Inflammatory macrophage treated with lipopolysaccharide for 1 hour (primary cell): Measurements from ENCODE around the gene GON7.
"Not testable (repeated sequence)": the region's sequence is repeated elsewhere in the genome, so short reads cannot be mapped to it uniquely, and the experiment has no call there.

Source experiments
- DNase-seq, 2 donors: peaks; one replicate each; pipeline ENCODE4 v3.0.0-alpha.2; 2020 to 2022

The GON7 gene, protein sequence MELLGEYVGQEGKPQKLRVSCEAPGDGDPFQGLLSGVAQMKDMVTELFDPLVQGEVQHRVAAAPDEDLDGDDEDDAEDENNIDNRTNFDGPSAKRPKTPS

GRCh38 chr14:93206793-93207467 is at the start of gene GON7, which contains the start of gene UBR7:
Gene GON7 (minus strand): TSS chr14:93207065. CDS start chr14:93207037, 28 bp downstream.
Gene UBR7 (plus strand): TSS chr14:93207256. CDS start chr14:93207292, 36 bp downstream.
- peak; percentile 97 to 98 for DNase-seq

DNA sequence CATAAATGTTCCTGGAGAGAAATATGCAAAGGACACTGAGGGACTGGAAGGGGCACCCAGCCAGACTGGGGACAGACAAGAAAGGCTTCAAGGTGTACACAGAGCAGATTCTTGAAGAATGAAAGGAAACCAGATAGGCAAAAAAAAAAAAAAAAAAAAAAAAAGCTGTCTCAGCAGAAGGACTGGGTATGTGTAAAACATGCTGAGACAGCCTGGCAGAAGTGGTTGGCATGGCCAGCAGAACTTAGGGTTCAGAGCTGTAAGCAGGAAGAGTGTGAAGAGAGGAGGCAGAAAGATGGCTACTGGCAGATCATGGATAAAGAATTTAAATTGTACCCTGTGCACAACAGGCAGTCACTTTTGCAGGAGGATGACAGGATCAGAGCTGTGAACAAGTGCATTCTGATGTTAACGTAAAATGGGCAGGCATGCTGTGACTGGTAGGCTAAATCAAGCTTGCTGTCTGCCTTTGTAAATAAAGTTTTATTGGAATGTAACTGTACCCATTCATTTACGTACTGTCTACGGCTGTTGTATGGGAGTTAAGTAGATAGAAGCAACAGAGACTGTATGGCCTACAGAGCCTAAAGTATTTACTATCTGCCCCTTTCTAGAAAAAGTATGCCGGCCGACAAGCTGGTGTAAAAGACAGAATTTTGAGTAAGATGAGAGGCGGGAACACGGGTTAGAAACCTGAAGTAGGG is 42.4 kb upstream of the GON7 start:
- DNase-seq, result no peak

DNA sequence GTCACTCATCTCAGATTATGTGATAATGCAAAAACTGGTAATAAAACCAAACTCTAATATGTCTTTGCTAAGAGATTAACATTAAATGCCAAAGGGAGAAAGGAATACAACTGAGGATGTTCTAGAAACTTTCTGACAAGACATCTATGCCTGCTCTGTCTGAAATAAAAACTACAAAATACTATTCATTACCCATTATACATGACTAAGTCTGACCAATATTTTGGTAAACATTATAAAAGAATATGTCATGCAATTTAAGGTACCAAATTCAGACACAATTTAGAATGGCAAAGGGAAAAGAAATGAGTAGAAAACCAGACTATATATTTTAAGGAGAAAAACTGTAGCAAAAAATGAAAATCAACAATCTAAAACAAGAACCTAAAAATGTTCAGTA is 39.7 kb upstream of the GON7 start:
- DNase-seq, result no peak

DNA sequence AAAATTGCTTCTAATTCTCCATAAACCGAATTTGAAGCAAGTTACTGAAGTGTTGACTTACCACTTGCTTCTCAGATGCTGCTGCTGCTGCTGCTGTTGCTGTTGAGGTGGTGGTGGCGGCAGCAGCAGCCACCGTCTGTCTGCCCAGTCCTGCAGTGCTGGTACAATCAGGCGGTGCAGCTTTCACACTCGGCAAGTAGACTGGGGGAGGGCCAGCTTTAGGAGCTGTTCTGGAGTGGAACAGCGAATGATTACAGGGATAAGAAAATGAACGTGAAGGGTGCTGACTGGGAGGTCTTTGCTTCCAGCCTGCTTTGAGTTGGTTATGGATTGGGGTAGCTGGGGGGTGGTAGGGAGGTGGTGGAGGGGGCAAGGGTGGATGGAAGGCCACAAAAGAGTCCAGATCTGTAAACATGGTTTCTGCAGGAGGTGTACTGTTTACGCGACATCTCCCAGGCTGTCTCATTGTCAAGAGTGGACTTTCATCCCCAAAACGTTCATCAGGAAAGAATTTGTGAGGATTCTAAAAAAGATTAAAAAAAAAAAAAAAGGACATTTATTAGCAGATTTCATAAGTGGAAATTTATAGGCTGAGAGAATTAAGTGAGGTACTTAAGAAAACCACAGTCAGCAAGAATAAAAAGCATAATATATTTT is 39.0 kb upstream of the GON7 start:
- no peak for DNase-seq

- DNase-seq, result no peak
Observed at GRCh38 chr14:93240678-93241000, 33.8 kb upstream of the GON7 start.

DNA sequence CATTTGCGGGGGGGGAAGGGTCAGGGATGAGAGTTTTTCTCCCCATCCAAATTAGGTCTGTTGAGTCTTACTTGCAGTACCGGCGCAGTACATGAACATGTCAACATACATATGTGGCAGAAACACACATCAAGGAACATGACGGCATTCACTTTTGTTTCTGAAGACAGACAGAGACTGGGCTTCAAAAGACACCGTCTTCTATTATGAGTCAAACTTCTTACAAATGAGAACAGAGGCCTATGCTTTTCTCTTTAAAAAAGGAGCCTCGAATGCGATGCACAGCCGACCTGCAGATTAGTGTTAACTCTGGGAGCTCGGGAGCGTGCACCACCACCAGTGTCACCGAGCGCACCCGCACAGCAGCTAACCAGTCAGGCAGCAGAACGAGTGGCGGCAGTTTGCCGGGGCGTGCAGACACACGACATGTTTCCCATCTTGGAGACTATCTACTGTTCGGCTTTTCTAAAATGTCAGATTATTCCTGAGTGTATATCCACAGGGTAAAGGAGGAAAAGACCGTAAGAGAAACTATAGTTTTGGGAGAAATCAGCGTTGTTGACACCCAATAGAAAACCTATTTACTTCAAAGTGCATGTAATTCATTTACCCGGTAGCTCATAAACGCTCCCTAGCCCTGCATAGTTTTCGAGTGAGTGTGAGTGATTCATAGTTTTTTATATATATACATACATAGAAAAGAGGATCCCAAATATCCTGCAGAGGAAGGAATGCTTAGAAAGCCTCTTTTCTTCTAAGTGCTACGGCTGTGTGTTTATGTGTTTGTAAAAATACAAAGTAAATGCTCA is 33.2 kb upstream of the GON7 start:
- DNase-seq, result no peak

GRCh38 chr14:93234798-93235197 is 27.9 kb upstream of the GON7 start:
- DNase-seq, result no peak

DNA sequence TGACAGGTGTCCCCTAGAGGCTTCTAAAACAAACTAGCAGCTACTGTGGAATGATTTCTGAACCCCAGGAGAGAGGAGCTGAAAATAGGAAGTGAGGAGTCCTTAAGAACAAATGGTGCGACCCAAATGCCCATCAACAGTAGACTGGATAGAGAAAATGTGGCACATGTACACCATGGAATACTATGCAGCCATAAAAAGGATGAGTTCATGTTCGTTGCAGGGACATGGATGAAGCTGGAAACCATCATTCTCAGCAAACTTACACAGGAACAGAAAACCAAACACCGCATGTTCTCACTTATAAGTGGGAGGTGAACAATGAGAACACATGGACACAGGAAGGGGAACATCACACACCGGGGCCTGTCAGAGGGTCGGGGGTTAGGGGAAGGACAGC is 26.2 kb upstream of the GON7 start:
- DNase-seq, result not testable (repeated sequence)

DNA sequence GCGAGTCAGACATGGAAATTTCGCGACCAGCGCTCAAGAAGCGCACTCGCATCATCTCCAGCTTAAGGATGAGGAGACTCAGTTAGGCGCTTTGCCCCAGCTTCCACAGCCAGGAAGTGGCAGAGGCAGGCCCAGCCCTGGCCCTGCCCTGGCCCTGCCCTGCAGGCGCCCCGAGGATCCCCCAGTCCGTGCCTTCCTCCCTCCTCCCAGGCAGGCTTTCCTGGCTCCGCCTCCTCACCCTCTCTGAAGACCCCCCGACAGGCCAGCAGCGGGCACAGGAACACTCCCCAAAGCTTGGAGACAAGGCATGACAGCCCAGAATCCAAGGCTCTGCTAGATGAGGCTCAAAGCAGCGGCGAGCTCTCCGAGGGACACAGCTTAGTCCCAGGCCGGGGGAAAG is 25.3 kb upstream of the GON7 start:
- no peak for DNase-seq

GRCh38 chr14:93231129-93231979 is 24.5 kb upstream of the GON7 start:
- DNase-seq, result peak in 1 of 2 donors; percentile 24

- no peak for DNase-seq
Observed at GRCh38 chr14:93230539-93230938, 23.7 kb upstream of the GON7 start.

DNA sequence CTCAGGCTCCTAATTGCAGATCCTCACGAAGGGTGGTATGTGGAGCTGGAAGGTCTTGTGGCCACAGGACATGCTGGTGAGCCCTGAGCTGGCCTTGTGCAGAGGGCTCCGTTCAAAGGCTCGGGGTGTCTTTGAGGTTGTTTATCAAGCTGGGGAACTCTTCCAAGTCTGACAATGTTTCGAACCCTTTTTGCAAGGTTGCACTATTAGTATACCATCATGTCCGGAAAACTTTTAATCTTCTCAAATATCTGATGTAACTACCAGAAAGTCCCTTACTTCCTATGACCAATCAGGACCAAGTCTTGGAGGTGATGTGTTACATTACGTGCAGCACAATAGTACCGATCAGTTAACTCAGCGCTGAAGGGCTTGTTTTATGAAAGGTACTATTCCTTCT is 21.7 kb upstream of the GON7 start:
- no peak for DNase-seq

DNA sequence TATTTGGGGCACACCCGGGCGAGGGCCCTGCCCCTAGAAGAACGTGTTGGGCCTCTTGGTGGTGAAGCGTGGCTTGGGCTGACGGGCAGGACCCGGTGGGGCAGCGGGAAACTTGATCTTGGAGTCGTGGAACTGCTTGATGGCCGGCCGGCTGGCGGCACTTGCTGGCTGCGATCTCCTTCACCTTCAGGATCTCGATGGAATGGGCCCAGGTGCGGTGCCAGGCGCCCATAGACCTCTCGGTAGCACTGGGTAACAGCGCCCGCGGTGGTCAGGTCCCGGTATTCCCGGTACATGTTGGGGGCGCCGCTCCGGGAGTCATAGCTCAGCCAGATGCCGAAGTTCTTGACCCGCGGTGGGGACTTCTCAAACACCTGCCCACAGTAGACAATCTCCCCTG is 16.7 kb upstream of the GON7 start:
- no peak for DNase-seq

GRCh38 chr14:93220509-93220908 is 13.6 kb upstream of the GON7 start:
- no peak for DNase-seq

- DNase-seq, result peak; percentile 46 to 58
Observed at GRCh38 chr14:93219103-93219726, 12.3 kb upstream of the GON7 start.

DNA sequence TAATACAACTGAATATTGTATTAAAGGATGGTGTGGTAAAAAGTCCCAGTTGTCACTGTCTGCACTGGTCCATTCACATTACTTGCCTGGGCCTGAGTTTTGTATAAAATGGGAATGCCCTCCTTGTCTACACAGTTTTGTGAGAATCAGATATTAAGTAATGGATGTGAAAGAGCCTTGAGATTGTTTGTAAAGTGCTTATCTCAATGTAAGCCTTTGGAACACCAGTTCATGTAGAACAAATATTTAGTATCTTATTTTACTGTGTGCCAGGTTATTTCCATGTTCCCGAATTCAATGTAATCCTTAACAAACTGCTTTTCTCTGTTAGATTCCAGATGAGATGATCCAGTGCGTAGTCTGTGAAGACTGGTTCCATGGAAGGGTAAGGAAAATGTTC is 7.7 kb upstream of the GON7 start:
- no peak for DNase-seq

GRCh38 chr14:93212432-93212831 is 5.6 kb upstream of the GON7 start:
- DNase-seq, result no peak

GRCh38 chr14:93207468-93208308 is 823 bp upstream of the GON7 start:
- DNase-seq, result peak; percentile 19 to 54

DNA sequence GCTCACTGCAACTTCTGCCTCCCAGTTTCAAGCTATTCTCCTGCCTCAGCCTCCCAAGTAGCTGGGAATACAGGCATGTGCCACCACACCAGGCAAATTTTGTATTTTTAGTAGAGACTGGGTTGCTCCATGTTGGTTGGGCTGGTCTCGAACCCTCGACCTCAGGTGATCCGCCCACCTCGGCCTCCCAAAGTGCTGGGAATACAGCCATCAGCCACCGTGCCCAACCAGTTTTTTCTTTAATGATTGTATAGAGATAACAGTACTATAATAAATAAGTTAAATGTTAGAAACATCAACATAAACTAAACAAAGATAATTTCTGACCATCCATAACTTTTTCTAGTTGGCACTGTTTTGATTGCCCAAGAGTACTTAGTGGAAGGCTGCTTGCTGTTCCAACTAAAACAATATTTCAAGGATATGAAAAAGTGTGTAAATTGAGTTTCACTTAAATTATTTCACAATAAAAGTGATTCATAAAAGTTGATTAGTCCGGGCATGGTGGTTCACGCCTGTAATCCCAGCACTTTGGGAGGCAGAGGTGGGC is 5.6 kb downstream of the GON7 start:
- DNase-seq, result no peak

DNA sequence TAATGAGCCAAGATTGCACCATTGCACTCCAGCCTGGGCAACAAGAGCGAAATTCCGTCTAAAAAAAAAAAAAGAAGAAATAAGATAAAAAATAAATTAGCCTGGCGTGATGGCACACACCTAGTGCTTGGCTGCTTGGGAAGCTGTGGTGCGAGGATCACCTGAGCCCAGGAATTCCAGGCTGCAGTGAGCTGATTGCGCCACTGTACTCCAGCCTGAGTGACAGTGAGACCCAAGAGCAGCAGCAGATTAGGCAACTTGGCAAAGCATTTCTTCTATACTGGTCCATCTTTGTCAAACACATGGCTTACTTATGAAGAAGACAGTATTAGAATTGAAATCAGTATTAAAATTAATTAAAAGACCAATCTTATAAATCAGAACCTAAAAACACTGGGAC is 6.3 kb downstream of the GON7 start:
- no peak for DNase-seq
